HG02678 (cell line): ENCODE results near the gene TANK.
A peak's percentile ranks its signal among the peaks of the same experiment; 100 is the strongest.
"Not testable (repeated sequence)": the region's sequence is repeated elsewhere in the genome, so short reads cannot be mapped to it uniquely, and the experiment has no call there.

Source experiments
- ATAC-seq: cut with Tn5 transposase; IDR thresholded peaks from one replicate; pipeline ENCODE4 v1.9.1; 2021; ENCODE audit warnings: mild to moderate bottlenecking, moderate library complexity; ENCODE audit not compliant: unreplicated experiment

TANK gene

DNA sequence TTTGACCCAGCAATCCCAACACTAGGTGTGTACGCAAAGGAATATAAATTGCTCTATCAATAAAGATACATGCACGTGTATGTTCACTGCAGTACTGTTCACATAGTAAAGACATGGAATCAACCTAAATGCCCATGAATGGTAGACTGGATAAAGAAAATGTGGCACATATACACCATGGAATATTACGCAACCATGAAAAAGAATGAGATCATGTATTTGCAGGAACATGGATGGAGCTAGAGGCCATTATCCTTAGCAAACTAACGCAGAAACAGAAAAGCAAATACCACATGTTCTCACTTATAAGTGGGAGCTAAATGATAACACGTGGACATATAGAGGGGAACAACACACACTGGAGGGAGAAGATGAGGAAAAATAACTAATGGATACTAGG lies 27.8 kb upstream of the TANK start:
- ATAC-seq: not testable (repeated sequence)

DNA sequence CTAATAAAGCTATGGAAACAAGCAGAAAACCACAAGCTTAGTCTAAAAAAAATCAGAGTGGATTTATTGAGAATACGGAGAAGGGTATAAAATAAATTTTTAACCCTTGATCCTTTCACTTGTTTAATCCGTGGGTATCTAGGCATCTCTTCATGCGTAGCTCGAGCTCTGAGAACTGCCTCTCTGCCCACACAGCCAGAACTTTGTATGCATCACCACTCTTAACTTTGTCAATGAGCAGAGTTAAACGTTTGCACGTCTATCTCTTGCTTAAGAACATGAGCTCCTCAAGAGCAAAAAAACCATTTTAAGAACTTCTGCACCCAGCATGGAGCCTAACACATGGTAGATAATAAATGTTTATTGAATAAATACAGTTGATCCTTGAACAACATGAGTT lies 26.9 kb upstream of the TANK start:
- ATAC-seq: no peak

DNA sequence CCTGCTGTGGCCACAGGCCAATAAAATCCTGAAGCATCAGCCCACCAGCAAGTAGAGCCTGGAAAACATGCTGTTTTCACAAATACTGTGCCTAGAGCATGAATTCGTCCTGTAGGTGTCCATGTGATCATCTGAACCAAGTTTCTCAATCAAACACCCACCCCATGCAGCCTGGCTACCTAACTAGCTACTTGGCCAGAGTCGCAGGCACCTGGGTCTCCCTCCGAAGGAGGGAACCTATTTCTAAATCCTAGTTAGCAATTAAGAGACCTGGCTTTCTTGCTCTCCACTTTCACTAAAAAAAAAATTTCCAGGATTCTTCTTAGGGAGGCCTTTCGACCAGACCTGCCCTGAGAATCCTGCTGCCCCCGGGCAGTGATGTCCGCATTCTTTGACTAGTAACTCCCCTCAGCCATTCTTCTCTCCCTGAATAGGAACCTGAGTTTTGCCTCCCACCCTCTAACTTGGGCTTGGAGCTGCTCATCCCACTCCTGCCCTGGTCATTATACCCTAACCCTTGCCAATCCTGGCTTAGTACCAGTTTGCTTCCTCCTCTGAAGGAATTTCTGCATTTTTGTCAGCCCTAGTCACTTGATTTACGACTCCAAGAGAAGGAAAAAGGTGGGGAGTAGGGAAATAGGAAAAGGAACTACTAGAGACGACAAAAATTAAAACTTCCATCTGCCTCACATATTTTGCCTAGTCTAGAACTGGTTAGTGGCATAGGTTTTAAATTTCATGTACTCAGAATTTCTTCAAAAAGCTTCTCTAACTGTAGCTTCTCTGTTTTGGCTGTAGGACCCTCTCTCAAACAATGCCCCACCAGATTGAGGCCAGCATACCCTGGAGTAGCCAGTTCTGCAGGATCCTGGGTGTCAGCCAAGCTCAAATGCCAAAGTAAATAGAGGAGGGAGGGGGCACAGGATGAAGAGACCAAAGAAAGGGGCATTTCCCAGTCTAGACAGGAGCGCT lies 25.4 kb upstream of the TANK start:
- no peak for ATAC-seq

DNA sequence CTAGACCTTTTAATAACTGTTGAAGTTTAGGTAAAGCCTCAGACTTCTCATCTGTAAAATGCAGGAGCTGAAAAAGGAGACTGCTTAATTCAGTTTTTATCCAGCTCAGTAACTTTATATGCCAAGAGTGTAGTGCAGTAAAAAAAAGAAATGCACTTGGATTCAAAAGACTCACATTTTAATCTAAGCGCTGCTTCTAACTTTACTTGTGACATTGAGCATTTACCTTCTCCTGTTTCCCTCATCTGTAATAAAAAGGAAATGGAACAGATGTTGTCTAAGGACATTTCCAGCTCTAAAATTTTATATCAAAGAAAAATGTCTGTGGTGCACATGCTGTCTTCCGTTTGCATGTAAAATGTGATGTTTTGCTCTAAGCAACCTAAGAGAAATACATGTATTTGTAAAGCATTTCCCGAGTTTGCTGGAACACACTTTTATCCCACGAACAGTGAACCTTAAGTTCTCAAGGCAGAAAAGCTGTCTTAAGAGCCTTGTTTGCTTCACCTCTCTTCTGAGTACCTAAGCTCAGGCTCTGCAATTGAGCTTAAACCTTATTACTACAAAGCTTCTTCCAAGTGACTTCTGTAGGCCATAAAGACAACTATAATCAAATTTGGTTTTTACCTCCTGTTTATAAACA lies 24.2 kb upstream of the TANK start:
- ATAC-seq: no peak

DNA sequence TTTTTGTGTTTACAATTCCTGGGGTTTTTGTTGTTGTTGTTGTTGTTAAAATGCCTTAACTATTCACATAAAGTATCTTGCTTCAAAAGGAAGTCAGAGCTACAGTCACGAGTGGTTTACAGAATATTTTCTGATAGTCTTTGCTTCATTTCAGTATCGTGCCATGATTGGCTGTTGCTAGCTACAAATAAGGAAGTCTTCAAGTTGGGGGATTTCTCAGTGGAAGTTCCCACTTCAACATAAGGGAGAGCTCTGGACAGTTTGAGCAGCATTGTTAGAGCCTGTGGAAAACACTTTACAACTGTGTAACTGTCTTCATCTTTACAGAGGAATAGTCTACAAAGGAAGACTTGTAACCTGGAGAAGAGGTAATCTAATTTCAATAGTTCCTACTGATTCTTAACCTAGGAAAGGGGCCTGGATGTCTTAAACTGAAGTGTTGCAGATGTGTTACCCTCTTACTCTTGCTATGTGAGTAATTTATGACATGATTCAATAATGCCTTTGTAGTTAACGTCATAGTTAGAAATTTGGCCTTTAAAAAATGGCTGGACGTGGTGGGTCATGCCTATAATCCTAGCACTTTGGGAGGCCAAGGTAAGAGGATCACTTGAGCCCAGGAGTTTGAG lies 23.4 kb upstream of the TANK start:
- ATAC-seq: peak; percentile 77

DNA sequence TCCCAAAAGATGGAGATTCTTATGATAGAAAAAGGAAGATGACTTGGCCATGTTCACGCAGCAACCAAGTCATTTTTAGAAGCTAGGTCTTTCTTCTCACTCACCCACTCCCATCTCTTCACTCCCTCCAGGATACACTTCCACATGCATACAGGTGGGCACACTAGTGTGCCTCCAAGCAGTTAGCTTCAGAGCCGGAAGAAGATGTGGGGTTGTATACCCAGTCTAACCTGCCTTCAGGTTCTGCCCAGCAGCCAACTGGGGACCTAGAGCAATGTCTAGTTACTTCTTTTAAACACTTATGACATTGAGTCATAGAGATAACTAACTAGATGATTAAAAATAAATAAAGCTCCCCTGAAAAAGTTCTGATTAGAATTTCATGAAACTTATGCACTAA lies 21.8 kb upstream of the TANK start:
- peak; percentile 30 for ATAC-seq

DNA sequence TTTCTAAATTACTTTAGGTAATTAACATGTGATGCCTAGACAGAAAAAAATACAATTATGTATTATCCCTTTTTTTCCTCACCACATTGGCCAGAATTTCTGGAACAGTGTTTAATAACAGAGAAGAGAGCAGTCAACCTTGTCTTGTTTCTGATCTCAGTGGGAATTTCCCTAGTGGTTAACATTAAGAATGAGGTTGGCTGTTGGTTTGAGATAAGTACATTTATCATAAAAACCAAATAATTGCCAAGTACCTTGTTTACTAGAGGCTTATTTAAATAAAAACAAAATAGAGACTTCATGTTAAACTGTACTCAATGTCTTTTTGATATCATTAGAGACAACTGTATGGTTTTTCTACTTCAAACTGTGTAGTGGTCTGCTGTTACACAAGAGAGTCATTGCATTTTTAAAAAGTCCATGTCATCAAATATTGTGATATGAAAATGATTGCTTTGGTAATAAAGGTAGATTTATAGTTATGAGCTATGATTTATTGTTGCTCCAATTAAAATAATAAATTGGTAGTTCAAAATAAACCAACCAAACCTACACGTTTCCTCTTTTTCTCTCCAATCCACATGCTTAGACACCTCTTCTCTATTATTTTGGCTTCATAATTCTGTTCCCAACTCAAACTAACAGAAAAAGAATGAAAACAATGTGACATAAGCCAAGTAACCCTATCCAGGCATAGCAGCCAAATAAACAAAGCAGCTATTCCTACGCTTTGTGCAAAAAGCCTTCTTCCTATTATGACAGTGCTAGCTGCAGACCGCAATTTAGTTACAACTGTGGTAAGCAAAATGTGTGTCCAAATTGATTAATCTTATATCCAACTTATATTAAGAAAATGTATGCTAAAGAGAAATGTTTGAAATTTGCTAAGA lies 20.9 kb upstream of the TANK start:
- peak; percentile 31 for ATAC-seq

DNA sequence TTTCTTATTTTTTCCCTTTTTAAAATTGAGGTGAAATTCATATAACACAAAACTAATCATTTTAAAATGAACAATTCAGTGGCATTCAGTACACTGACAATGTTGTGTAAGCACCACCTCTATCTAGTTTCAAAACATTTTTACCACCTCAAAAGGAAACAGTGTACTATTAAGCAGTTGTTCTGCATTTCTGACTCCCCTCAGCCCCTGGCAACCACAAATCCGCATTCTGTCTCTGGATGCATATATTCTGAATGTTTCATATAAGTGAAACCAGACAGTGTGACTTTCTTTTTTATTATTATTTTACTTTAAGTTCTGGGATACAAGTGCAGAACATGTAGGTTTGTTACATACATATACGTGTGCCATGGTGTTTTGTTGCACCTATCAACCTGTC lies 19.2 kb upstream of the TANK start:
- peak; percentile 40 for ATAC-seq

DNA sequence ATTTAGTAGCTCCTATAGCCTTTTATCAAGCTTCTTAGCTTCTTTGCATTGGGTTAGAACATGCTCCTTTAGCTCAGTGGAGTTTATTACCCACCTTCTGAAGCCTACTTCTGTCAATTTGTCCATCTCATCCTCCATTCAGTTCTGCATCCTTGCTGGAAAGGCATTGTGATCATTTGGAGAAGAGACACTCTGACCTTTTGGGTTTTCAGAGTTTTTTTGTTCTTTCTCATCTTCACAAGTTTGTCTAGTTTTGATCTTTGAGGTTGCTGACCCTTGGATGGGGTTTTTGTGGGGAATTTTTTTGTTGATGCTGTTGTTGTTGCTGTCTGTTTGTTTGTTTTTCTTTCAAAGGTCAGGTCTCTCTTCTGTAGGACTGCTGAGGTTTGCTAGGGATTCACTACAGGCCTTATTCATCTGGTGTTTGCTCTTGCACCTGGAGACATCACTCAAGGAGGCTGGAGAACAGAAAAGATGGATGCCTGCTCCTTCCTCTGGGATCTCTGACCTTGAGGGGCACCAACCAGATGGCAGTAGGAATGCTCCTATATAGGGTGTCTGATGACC lies 13.9 kb upstream of the TANK start:
- no peak for ATAC-seq

DNA sequence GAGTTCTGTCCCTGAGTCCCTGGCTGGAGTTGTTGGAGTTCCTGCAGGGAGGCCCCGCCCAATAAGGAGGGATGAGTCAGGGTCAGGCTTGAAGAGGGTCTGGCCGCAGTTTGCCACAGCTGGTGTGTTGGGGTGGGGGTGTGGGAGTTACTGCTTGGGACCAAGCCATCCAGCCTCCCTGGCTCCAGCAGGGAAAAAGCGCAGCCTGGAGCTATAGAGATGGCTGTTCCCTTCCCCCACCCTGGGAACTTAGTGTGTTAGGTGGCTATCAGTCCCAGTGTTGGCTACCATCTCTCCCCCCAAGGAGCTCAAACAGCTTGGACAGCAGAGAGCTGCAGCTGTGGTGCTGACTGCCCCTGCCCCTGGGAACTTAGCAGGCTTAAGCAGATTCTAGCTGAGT lies 13.2 kb upstream of the TANK start:
- no peak for ATAC-seq

DNA sequence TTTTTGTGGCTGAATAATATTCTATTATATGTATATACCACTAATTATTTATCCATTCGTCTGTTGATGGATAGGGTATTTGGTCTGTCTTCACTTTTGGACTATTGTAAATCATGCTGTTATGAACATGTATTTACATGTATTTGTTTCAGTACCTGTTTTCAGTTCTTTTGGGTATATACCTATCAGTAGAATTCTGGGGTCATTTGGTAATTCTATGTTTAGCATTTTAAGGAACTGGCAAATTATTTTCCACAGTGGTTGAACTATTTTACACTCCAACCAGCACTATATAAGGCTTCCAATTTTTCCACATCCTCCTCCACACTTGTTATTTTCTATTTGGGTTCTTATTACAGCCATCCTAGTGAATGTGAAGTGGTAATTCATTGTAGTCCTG lies 12.4 kb upstream of the TANK start:
- peak; percentile 64 for ATAC-seq

DNA sequence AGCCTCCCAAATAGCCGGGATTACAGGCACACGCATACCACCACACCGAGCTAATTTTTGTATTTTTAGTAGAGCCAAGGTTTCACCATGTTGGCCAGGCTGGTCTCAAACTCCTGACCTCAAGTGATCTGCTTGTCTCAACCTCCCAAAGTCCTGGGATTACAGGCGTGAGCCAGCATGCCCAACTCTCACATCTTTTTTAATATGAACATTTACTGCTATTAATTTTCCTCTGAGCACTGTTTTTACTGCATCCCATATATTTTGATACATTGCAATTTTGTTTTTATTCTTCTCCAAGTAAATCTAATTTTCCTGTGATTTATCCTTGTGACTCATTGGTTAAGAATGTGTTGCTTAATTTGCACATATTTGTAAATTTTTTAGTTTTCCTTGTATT lies 9.5 kb upstream of the TANK start:
- no peak for ATAC-seq

DNA sequence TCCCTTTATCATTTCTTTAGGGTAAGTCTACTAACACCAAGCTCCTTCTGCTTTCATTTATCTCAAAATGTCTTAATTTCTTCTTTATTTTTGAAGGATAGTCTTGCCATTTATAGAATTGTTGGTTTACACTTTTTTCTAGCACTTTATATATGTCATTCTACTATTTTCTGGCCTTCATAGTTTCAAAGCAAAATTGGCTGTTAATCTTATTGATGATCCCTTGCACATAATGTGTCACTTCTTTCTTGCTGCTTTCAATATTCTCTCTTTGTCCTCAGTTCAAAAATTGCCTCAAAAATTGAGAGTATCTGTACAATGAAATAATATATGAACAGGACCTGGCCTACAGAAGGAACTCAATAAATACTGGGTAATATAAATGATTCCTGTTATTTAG lies 7.9 kb upstream of the TANK start:
- no peak for ATAC-seq

DNA sequence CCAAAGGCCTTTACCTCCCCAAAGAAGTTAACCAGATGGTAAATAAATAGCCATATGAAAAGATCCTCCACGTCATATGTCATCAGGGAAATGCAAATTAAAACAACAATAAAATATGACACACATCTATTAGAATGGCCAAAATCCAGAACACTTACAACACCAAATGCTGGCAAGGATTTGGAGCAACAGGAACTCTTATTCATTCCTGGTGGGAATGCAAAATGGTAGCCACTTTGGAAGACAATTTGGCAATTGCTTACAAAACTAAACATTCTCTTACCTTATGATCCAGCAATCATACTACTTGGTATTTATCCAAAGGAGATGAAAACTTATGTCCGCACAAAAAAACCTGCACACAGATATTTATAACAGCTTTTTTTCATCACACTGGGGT lies 1.3 kb upstream of the TANK start:
- no peak for ATAC-seq

DNA sequence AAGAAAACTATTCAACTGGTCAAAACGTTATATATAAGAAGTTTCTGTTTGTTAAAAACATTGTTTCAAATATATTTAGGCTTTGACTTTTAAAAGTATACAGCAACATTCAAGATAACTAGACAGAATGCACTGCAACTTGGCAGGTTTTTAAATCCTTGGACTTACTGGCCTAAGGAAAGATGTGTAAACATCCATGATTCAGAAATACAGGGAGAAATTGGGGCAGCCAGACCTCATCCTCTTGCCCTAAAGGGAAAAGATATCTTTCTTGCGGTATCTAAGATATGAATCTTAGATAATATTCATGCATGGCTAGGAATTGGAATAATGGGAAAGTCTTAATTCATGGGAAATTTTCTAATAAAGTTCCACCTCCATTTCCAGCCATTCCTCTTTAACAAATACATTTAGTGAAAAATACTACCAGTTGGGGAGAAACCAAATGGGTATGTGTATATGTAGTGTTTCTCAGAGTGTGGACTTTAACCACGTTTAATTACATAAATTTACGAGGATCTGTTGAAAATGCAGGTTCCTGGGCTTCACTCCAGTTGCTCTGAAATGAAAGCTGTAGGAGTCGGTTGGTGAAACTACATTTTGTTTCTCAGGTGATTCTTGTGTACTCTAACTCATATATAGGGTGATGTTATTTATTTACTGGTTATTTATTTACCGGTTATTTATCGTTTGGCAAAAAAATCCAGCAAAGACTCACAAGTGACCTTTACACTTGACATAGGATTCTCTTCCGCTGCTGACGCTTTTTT lies 587 bp upstream of the TANK start:
- ATAC-seq: peak; percentile 4

DNA sequence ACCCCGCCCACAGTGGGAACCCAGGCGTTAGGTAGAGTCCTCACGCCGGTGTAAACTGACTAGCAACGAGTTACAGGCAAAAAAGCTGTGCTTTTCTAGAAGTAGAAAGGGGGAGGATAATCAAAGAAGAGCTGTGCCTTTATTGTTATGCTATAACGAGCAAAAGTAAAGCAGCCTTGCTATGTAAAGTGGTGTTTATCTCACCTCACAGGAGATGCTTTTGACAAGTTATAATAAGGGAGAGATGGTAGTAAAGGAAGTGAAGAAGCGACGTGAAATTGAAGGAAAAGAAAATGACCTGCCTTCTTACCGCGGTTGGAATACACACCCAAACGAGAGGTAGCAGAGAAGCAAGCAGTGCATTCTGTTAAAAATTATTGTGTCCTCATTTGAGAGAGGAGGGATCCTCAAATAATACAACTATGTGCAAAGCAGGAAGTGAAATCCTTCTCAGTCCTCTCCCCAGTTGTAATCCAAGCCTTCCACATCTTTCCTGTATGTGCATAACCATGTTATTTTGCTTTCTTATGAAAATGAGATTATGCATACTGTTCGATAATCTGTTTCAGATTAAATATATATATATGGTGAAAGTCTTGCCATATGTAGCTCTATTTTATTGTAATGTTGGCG lies 962 bp downstream of the TANK start:
- ATAC-seq: peak; percentile 36

DNA sequence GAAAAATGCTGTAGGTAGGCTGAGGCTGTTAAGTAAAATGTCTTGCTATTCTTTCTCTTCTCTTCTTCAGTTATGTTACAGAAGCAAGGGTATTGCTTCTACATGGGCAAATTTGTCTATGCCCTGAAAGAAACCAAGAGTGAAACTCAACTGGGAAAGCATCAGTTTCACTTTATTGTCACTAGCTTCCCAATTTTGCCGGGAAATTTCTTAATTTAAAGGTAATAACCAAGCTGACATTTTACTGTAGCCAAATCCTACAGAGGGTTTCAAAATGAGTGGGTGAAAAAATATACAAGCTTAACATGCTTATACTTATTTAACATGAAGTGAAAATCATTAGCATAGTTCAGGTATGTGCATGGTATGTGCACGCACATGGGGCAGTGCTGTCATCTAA lies 3.2 kb downstream of the TANK start:
- no peak for ATAC-seq

DNA sequence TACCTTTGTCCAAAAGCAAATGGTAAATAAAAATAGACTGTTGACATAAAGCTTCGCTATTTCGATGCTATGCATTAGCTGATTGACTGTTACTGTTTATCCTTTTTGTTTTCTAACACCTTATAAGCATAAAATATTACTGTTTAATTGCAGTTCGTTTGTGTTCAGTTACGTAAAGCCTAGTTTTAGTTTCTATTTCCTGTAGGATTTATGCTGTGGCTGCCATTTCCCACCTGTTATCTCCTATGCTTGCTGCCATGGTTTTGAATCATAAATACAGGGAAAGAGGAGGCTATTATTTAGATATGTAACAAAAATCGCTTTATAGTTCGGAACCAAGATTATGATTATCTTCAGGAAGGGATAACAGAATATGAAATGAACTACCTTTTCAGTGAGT lies 3.9 kb downstream of the TANK start:
- ATAC-seq: no peak

DNA sequence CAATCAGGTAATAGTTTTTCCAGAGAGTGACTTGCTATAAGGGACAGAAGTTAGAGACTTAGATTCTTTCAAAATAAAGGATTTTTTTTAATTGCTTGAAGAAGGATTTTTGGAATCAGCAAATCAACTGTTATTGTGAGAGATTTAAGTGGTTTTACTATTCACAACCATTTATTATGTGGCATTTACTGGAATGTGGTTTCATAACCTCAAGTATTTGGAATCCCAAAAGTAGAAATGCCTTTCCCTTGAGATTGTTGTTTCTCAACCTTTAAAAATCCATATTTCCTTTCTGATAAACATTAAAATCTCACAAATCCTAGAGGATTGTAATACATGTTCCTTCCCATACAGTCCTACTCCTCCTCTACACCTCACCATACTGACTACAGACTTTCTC lies 5.0 kb downstream of the TANK start:
- ATAC-seq: no peak
